ENCODE data around the gene TOR1B. TPM values are rescaled to one million over a fixed set of nuclear protein-coding genes. Genes with fewer than 3 reads are reported as not detected.
A peak's percentile ranks its signal among the peaks of the same experiment; 100 is the strongest.
"Not testable (repeated sequence)": the region's sequence is repeated elsewhere in the genome, so short reads cannot be mapped to it uniquely, and the experiment has no call there.

TOR1B gene, protein sequence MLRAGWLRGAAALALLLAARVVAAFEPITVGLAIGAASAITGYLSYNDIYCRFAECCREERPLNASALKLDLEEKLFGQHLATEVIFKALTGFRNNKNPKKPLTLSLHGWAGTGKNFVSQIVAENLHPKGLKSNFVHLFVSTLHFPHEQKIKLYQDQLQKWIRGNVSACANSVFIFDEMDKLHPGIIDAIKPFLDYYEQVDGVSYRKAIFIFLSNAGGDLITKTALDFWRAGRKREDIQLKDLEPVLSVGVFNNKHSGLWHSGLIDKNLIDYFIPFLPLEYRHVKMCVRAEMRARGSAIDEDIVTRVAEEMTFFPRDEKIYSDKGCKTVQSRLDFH
- polyA plus RNA-seq (ENCODE audit: insufficient read length in 3 of 3), result 10 to 100 TPM; 18.4 to 20.8 (median 20.0) TPM

- peak; percentile 80 to 88 (median 88) for DNase-seq (ENCODE audit: low read depth in 3 of 3, low spot score in 2 of 3)
These were observed at the start of gene TOR1B for GRCh38 chr9:129802833-129803675. TOR1B (plus strand) TSS chr9:129803184; CDS start chr9:129803213, 29 bp downstream.

GRCh38 chr9:129755151-129755550 lies 47.8 kb upstream of the TOR1B start:
- DNase-seq (ENCODE audit: low read depth in 3 of 3, low spot score in 2 of 3), result no peak

DNA sequence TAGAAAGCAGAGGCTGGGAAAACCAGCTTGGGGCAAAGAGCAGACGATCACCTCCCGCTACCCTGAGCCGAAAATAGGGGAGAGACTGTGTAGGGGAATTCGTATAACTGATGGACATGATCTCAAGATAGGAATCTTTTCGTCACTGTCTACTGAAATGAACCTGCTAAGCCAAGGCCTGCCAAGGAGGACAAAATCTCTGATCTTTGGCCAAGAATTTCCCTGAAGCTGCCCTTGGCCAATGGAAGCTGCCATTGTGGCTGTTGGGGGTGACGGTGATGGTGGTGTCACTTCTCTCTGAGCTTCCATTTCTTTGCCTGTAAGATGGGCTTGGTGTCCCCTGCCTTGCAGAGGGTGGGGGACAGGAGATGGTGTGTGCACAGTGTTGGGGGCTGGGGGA lies 46.8 kb upstream of the TOR1B start:
- no peak for DNase-seq (ENCODE audit: low read depth in 3 of 3, low spot score in 2 of 3)

- DNase-seq (ENCODE audit: low read depth in 3 of 3, low spot score in 2 of 3), result no peak
These were observed 45.9 kb upstream of the TOR1B start for GRCh38 chr9:129757045-129757444.

DNA sequence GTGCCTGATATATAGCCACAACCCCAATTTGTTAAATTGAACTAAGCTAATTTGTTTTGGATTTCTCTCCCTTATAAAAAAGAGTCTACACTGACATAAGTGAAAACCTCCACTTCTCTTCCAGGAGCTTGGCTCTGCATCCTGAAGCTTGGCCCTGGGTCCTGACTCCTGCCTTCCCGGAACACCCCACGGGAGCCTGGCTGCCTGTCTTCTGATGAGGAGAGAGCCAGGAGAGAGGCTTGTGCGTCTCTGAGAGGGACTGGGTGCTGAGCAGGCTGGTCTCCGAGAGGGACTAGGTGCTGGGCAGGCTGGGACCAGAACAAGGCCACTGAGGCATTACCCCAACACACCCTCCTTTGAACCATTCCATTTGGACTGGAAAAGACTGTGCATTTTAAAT lies 43.7 kb upstream of the TOR1B start:
- no peak for DNase-seq (ENCODE audit: low read depth in 3 of 3, low spot score in 2 of 3)

DNA sequence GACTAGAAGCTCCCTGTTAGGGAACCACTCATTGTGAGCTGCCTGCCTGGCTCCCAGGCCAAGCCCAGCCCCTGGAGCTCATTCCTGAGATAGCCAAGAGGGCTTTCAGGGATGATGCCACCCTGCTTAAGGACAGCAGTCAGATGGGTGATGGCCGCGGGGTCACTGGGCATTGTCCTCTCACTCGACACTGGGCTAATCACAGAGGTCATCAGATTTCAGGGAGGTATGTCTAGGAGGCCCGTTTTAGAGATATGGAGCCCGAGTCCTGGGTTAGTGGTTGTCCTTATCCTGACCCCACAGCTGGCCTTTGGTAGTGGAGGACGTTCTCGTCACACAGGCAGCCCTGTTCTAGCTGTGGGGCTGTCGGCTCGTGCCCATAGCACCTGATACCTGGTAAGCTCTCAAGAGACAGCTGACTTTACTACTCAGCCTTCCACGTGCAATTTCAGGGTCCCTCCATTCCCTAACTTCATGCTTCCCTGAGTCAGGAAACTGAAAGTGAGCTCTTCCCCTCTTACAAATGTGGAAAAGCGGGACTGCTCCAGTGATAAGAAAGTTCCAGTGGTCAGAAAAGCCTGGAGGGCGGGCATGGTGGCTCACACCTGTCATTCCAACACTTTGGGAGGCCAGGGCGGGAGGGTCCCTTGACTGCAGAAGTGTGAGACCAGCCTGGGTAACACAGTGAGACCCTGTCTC lies 43.0 kb upstream of the TOR1B start:
- DNase-seq (ENCODE audit: low read depth in 3 of 3, low spot score in 2 of 3), result no peak

GRCh38 chr9:129760784-129761183 lies 42.2 kb upstream of the TOR1B start:
- not testable (repeated sequence) for DNase-seq (ENCODE audit: low read depth in 3 of 3, low spot score in 2 of 3)

- peak in 1 of 3 donors; percentile 54 for DNase-seq (ENCODE audit: low read depth in 3 of 3, low spot score in 2 of 3)
These were observed 41.6 kb upstream of the TOR1B start for GRCh38 chr9:129761293-129761900.

- DNase-seq (ENCODE audit: low read depth in 3 of 3, low spot score in 2 of 3), result no peak
These were observed 41.0 kb upstream of the TOR1B start for GRCh38 chr9:129761901-129762369.

DNA sequence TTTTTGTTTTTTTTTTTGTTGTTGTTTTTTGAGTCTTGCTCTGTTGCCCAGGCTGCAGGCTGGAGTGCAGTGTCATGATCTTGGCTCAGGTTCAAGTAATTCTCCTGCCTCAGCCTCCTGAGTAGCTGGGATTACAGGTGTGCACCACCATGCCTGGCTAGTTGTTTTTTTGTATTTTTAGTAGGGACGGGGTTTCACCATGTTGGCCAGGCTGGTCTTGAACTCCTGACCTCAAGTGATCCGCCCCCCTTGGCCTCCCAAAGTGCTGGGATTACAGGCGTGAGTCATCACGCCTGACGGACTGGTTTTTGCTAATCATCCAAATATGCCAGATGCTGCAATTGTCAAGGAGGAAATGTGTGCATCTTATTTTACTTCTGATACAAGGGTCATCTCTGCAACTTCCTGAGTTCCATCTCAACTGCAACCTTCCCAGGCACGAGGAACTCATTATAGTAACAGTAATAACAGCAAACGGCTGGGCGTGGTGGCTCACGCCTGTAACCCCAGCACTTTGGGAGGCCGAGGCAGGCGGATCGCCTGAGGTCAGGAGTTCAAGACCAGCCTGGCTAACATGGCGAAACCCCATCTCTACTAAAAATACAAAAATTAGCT lies 40.5 kb upstream of the TOR1B start:
- DNase-seq (ENCODE audit: low read depth in 3 of 3, low spot score in 2 of 3), result not testable (repeated sequence)

GRCh38 chr9:129762985-129763926 lies 39.7 kb upstream of the TOR1B start:
- no peak for DNase-seq (ENCODE audit: low read depth in 3 of 3, low spot score in 2 of 3)

- DNase-seq (ENCODE audit: low read depth in 3 of 3, low spot score in 2 of 3), result no peak
These were observed 37.1 kb upstream of the TOR1B start for GRCh38 chr9:129765764-129766317.

GRCh38 chr9:129768486-129768885 lies 34.5 kb upstream of the TOR1B start:
- no peak for DNase-seq (ENCODE audit: low read depth in 3 of 3, low spot score in 2 of 3)

- DNase-seq (ENCODE audit: low read depth in 3 of 3, low spot score in 2 of 3), result no peak
These were observed 33.3 kb upstream of the TOR1B start for GRCh38 chr9:129769669-129770068.

DNA sequence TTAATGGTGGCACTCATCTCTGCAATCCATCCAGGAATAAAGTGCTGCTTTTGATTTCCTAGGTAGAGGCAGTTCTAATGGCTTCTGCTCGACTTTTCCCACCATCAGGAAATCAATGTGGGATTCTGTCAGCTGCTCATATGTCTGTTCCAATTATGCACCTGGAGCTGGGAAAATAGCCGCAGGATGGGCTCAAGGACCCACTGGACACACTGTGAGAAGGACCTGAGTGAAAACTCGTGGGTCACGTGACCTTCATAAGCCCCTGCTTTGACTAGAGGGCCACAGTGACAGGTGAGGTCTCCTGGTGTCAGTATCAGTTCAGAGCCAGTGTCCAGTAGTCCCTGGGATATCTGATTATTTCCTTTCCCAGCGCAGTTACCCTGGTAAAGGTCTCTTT lies 32.2 kb upstream of the TOR1B start:
- no peak for DNase-seq (ENCODE audit: low read depth in 3 of 3, low spot score in 2 of 3)

- no peak for DNase-seq (ENCODE audit: low read depth in 3 of 3, low spot score in 2 of 3)
These were observed 29.5 kb upstream of the TOR1B start for GRCh38 chr9:129773262-129774048.

DNA sequence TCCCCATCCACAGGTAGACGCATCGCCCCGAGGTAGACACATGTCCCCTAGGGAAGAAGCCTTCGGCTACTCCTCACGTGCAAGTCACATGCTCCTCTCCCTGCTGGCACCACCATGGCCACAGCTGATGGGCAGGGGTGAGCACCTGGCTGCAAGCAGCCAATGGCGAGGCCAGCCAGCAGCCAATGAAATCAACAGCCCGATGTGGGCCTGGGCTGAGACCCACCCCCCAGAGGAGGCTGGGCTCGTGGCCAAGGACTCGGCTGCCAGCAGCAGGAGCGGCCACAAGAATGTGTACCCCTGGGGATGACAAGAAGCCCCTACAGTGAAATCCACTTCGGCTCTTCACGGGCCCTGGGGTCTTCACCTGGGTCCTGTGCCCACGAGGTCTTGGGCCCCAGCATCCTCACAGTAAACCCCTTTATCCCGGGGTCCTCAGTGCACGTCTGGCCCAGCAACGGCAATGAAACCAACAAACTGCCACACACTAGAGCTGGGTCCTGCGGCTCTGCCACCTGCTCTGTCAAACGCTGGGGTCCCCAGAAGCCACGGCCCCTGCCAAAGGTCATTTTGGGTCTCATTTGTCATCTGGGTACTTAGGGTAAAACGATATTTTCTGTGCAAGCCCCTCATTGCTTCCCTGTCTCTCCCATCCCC lies 28.1 kb upstream of the TOR1B start:
- DNase-seq (ENCODE audit: low read depth in 3 of 3, low spot score in 2 of 3), result no peak

DNA sequence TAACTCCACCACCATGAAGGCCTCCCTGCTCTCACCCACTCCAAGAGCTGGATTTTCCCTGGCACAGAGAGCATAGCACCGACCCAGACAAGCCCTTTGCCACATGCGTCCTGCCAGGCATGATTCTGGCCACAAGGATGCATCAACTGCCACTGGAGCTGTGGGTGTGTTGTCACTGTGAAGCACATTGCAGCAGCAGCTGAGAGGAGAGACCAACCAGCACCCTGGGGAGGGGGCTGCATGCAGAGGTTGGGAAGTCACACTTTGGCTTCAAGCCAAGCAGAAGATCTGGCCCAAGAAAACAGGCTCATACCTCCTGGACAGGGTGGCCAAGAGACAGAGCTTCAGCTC lies 27.6 kb upstream of the TOR1B start:
- DNase-seq (ENCODE audit: low read depth in 3 of 3, low spot score in 2 of 3), result no peak
